Suprapubic skin (tissue), 3 donors: ENCODE data around the gene ANKRD60.

Experiments used
- EP300 ChIP-seq: sonication (generic); formaldehyde crosslinking; IDR thresholded peaks from one replicate; pipeline ENCODE4 v1.6.1; 2017; ENCODE audit warnings: antibody characterized with exemption
- POLR2A ChIP-seq, 2 donors: fragments of 450-650 bp; IDR thresholded peaks; one replicate each; pipeline ENCODE4 v1.6.1; 2017; ENCODE audit warnings: antibody characterized with exemption in 2 of 2, mild to moderate bottlenecking in 2 of 2, moderate library complexity in 2 of 2
- TF ChIP-seq, protein P1 (sequence below), 2 donors: fragments of 200-600 bp in 1 of 2; fragments of 450-650 bp in 1 of 2; sonication (generic) in 1 of 2; IDR thresholded peaks; one replicate each; pipeline ENCODE4 v1.5.1; 2016 to 2019; ENCODE audit warnings: antibody characterized with exemption in 2 of 2, mild to moderate bottlenecking in 1 of 2, moderate library complexity in 1 of 2

DNA sequence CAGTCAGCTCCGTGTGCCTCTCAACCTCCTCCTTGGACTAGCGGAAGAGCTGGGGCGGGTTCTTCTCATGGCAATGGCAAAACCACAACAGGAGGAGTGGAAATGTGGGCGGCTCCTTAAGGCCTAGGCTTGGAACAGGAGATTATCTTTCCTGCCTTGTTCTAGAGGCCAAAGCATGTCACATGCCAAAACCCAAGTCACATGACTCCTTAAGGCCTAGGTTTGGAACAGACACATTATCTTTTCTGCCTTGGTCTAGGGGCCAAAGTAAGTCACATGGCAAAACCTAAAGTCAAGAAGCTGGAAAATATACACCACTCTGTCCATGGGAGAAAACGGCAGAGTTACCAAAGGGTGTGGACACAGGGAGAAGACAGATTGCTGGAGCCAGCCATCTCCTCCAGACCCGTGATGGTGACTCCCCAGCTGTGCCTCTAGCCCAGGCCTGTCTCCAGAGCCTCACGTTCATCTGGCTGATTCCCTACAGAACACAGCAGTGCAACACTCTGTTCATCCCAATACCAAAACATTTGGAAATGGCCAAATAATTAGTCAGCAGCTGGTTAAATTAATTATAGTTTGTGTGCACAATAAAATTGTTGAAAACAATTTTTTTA, 34.2 kb downstream of the ANKRD60 start:
- no peak for TF ChIP-seq POLR2A (IDR thresholded peaks at IDR 0.05)
- TF ChIP-seq, protein P1, sequence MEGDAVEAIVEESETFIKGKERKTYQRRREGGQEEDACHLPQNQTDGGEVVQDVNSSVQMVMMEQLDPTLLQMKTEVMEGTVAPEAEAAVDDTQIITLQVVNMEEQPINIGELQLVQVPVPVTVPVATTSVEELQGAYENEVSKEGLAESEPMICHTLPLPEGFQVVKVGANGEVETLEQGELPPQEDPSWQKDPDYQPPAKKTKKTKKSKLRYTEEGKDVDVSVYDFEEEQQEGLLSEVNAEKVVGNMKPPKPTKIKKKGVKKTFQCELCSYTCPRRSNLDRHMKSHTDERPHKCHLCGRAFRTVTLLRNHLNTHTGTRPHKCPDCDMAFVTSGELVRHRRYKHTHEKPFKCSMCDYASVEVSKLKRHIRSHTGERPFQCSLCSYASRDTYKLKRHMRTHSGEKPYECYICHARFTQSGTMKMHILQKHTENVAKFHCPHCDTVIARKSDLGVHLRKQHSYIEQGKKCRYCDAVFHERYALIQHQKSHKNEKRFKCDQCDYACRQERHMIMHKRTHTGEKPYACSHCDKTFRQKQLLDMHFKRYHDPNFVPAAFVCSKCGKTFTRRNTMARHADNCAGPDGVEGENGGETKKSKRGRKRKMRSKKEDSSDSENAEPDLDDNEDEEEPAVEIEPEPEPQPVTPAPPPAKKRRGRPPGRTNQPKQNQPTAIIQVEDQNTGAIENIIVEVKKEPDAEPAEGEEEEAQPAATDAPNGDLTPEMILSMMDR (IDR thresholded peaks at IDR 0.05): no peak
- TF ChIP-seq EP300: no peak
